Hepatocyte (in vitro differentiated cells): ENCODE measurements around the gene BPIFB6. TPM values are rescaled to one million over a fixed set of nuclear protein-coding genes. Genes with fewer than 3 reads are reported as not detected.

Experiments
- DNase-seq: peaks from one replicate; pipeline ENCODE4 v3.0.0-alpha.2; 2016; ENCODE audit warnings: low spot score
- H2AFZ ChIP-seq: fragments of 200-600 bp; sonication (generic); 2 replicates; pipeline ENCODE4 v1.6.0; 2016; ENCODE audit warnings: antibody characterized with exemption, mild to moderate bottlenecking
- H3K27ac ChIP-seq: fragments of 200-600 bp; sonication (generic); 2 replicates; pipeline ENCODE4 v1.5.1; 2016; ENCODE audit warnings: mild to moderate bottlenecking
- H3K27me3 ChIP-seq: fragments of 200-600 bp; sonication (generic); 2 replicates; pipeline ENCODE4 v1.6.1; 2016
- H3K36me3 ChIP-seq: fragments of 200-600 bp; sonication (generic); replicated peaks from 2 replicates; pipeline ENCODE4 v1.5.1; 2016; ENCODE audit warnings: low read depth; ENCODE audit not compliant: insufficient read depth
- H3K4me1 ChIP-seq: fragments of 200-600 bp; sonication (generic); 2 replicates; pipeline ENCODE4 v1.5.1; 2016; ENCODE audit warnings: mild to moderate bottlenecking, moderate library complexity; ENCODE audit not compliant: insufficient read depth
- H3K4me2 ChIP-seq: fragments of 200-600 bp; sonication (generic); 2 replicates; pipeline ENCODE4 v1.6.0; 2016
- H3K4me3 ChIP-seq: fragments of 200-600 bp; sonication (generic); 2 replicates; pipeline ENCODE4 v1.5.1; 2016; ENCODE audit warnings: mild to moderate bottlenecking
- H3K79me2 ChIP-seq: fragments of 200-600 bp; sonication (generic); 2 replicates; pipeline ENCODE4 v1.6.0; 2017; ENCODE audit warnings: mild to moderate bottlenecking
- H3K9me2 ChIP-seq: fragments of 200-600 bp; sonication (generic); replicated peaks from 2 replicates; pipeline ENCODE4 v1.6.0; 2017; ENCODE audit warnings: mild to moderate bottlenecking; ENCODE audit not compliant: insufficient read depth
- H3K9me3 ChIP-seq: fragments of 200-600 bp; sonication (generic); 2 replicates; pipeline ENCODE4 v1.5.1; 2016; ENCODE audit warnings: low read depth, mild to moderate bottlenecking
- H4K20me1 ChIP-seq: fragments of 200-600 bp; sonication (generic); 2 replicates; pipeline ENCODE4 v1.6.0; 2016; ENCODE audit warnings: mild to moderate bottlenecking; ENCODE audit not compliant: insufficient read depth, poor library complexity, severe bottlenecking
- CTCF ChIP-seq: fragments of 200-600 bp; sonication (generic); IDR thresholded peaks from 2 replicates; pipeline ENCODE4 v1.5.1; 2016; ENCODE audit warnings: antibody characterized with exemption, mild to moderate bottlenecking; ENCODE audit not compliant: poor library complexity
- EZH2 ChIP-seq: fragments of 200-600 bp; sonication (generic); IDR thresholded peaks from 2 replicates; pipeline ENCODE4 v1.6.1; 2016; ENCODE audit warnings: antibody characterized with exemption, mild to moderate bottlenecking, borderline replicate concordance
- EZH2phosphoT487 ChIP-seq: fragments of 200-600 bp; sonication (generic); IDR thresholded peaks from one replicate; pipeline ENCODE4 v1.6.1; 2018; ENCODE audit warnings: antibody characterized with exemption, mild to moderate bottlenecking, low read depth, moderate library complexity; ENCODE audit not compliant: unreplicated experiment, severe bottlenecking
- WGBS: methylation state at CpG from one replicate; pipeline ENCODE4 v1.1.6; 2016; ENCODE audit warnings: low lambda C conversion rate; ENCODE audit errors: missing lambda C conversion rate; 5-methylcytosine and 5-hydroxymethylcytosine counted together
- polyA plus RNA-seq: library from polyadenylated mRNA; unstranded; fragments of >200 nt; fragmentation: Nextera tagmentation; extraction: Ambion mirVana; gene quantifications from 2 replicates; pipeline ENCODE4 v1.2.1, GENCODE V29; 2016
- total RNA-seq: library from RNA; depleted of rRNA; stranded (reverse); fragments of >200 nt; gene quantifications from 2 replicates; pipeline ENCODE4 v1.2.3, GENCODE V29; 2014

BPIFB6 gene
- total and polyA plus RNA-seq, 2 experiments from 2014 or later, result not detected

DNA sequence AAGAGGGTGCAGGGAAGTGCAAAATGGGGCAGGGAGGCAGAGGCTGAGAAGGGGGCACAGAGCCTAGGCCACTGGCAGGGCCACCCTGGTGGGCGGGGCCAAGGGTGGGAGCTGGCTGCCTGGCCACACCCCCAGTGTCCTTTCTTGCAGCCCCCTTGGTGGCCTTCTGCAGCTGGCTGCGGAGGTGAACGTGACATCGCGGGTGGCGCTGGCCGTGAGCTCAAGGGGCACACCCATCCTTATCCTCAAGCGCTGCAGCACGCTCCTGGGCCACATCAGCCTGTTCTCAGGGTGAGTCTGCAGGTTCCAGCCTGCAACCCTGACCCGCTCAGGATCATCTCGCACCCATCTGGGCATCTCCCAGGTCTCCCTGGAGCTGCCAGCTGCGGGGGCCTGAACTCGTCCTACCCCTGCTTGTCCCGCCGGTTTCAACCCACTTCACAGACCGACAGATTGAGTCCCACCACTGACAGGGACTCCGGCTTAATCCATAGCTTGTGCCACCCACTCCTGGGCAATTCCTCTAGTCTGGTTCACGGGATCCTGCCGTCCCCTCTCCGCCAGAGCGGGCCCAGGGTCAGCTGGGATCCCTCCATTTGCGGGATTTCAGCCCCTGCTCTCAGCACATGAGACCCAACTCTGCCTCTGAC lies 28.4 kb downstream of the BPIFB6 start:
- Histone ChIP-seq H3K79me2 (no peaks in the 10 kb centered on the region), H3K27me3 (peaks cover 11% of the 10 kb centered on the region), H3K4me3 (no peak overlapping the region), H3K4me1 (no peaks in the 10 kb centered on the region), H3K9me2 (no peaks in the 10 kb centered on the region), H3K9me3 (no peaks in the 10 kb centered on the region), H2AFZ (no peak overlapping the region), H4K20me1 (no peaks in the 10 kb centered on the region), H3K36me3 (no peaks in the 10 kb centered on the region), H3K27ac (no peak overlapping the region), H3K4me2 (no peak overlapping the region)
- DNase-seq, result no peak
- TF ChIP-seq EZH2phosphoT487 (no peak), CTCF (no peak), EZH2 (no peak)
- 92% methylated on average over 22 of the region's 22 CpGs for WGBS

GRCh38 chr20:33061658-33062028 lies 30.2 kb downstream of the BPIFB6 start:
- Histone ChIP-seq H3K9me2 (no peaks in the 10 kb centered on the region), H3K79me2 (no peaks in the 10 kb centered on the region), H3K27ac (no peak overlapping the region), H4K20me1 (no peaks in the 10 kb centered on the region), H3K36me3 (no peaks in the 10 kb centered on the region), H3K9me3 (no peaks in the 10 kb centered on the region), H2AFZ (no peak overlapping the region), H3K4me3 (no peak overlapping the region), H3K27me3 (peaks cover 3% of the 10 kb centered on the region), H3K4me1 (no peaks in the 10 kb centered on the region), H3K4me2 (no peak overlapping the region)
- WGBS, result 89% methylated on average over 14 of the region's 14 CpGs
- no peak for TF ChIP-seq EZH2
- no peak for DNase-seq

- no peaks in the 10 kb centered on the region for H4K20me1 ChIP-seq
- H3K4me1 ChIP-seq, result no peaks in the 10 kb centered on the region
- no peak for TF ChIP-seq EZH2
- TF ChIP-seq CTCF, result no peak
- no peak for TF ChIP-seq EZH2phosphoT487
- 71% methylated on average over 9 of the region's 9 CpGs for WGBS
- no peaks in the 10 kb centered on the region for H3K79me2 ChIP-seq
- no peaks in the 10 kb centered on the region for H3K9me3 ChIP-seq
- no peaks in the 10 kb centered on the region for H3K36me3 ChIP-seq
- no peak overlapping the region for H3K4me3 ChIP-seq
- no peak for DNase-seq
- no peak overlapping the region for H2AFZ ChIP-seq
- H3K27me3 ChIP-seq, result peaks cover 3% of the 10 kb centered on the region
- H3K9me2 ChIP-seq, result no peaks in the 10 kb centered on the region
- H3K4me2 ChIP-seq, result no peak overlapping the region
- H3K27ac ChIP-seq, result no peak overlapping the region
Observed at GRCh38 chr20:33062105-33062824, 30.8 kb downstream of the BPIFB6 start.

DNA sequence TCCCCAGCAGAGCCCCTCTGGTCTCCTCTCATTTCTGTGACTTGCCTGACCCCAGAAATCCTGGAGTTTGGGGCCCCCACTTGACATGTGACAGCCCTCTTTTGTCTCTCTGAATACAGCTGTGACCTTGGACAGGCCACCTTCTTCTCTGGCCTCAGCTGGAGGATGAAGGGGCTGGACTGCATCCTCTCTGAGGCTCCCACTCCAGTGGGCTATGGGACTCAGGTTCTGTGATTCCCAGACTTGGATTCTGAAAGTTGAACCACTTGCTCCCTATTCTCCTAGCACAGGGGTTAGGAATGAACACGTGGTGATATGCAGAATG lies 31.3 kb downstream of the BPIFB6 start:
- H3K79me2 ChIP-seq, result no peaks in the 10 kb centered on the region
- 88% methylated on average over 1 of the region's 1 CpG for WGBS
- no peaks in the 10 kb centered on the region for H3K9me3 ChIP-seq
- H3K4me1 ChIP-seq, result no peaks in the 10 kb centered on the region
- no peaks in the 10 kb centered on the region for H3K27me3 ChIP-seq
- TF ChIP-seq CTCF (no peak), EZH2phosphoT487 (no peak), EZH2 (no peak)
- no peaks in the 10 kb centered on the region for H3K36me3 ChIP-seq
- H2AFZ ChIP-seq, result no peak overlapping the region
- no peak overlapping the region for H3K4me2 ChIP-seq
- H3K9me2 ChIP-seq, result no peaks in the 10 kb centered on the region
- no peak overlapping the region for H3K4me3 ChIP-seq
- H3K27ac ChIP-seq, result no peak overlapping the region
- no peak for DNase-seq
- no peaks in the 10 kb centered on the region for H4K20me1 ChIP-seq
